Prostate gland (tissue), 2 donors: ENCODE measurements around the gene DPYD.

Experiments
- POLR2AphosphoS5 ChIP-seq: sonication (generic); formaldehyde crosslinking; IDR thresholded peaks from one replicate; pipeline ENCODE4 v1.6.1; 2017; ENCODE audit warnings: antibody characterized with exemption
- TF ChIP-seq, protein P1 (sequence below), 4 experiments: fragments of 200-600 bp in 2 of 4; fragments of 450-650 bp in 2 of 4; sonication (generic) in 2 of 4; IDR thresholded peaks; 1 replicate in 3 of 4; 2 replicates in 1 of 4; pipeline ENCODE4 v1.5.1; 2016 to 2019; ENCODE audit warnings: antibody characterized with exemption in 4 of 4, mild to moderate bottlenecking in 2 of 4, moderate library complexity in 2 of 4

DNA sequence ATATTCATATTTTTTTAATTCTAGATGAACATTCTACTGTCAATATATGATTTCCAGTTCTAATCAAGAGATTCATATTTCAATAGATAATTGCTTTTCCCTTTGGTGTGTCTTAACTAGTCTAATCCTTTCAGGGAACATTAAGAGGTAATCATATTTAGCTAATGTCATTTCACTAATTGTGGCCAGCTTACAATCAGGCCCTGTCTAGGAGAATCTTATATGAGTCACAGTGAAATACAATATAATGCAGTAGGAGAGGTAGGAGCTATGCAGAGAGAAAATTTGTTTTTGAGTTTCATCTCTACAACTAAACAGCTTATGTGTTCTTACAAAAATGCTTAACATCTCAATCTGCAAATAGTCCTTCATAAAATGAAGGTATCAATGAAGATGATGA, 85.9 kb downstream of the DPYD start:
- TF ChIP-seq, protein P1, sequence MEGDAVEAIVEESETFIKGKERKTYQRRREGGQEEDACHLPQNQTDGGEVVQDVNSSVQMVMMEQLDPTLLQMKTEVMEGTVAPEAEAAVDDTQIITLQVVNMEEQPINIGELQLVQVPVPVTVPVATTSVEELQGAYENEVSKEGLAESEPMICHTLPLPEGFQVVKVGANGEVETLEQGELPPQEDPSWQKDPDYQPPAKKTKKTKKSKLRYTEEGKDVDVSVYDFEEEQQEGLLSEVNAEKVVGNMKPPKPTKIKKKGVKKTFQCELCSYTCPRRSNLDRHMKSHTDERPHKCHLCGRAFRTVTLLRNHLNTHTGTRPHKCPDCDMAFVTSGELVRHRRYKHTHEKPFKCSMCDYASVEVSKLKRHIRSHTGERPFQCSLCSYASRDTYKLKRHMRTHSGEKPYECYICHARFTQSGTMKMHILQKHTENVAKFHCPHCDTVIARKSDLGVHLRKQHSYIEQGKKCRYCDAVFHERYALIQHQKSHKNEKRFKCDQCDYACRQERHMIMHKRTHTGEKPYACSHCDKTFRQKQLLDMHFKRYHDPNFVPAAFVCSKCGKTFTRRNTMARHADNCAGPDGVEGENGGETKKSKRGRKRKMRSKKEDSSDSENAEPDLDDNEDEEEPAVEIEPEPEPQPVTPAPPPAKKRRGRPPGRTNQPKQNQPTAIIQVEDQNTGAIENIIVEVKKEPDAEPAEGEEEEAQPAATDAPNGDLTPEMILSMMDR (IDR thresholded peaks at IDR 0.05): no peak
- TF ChIP-seq POLR2AphosphoS5: no peak
